NOMO-1 treated with DMSO at 0.1 percent for 48 hours (cell line): ENCODE data around the gene PAX8.
A peak's percentile ranks its signal among the peaks of the same experiment; 100 is the strongest.
"Not testable (repeated sequence)": the region's sequence is repeated elsewhere in the genome, so short reads cannot be mapped to it uniquely, and the experiment has no call there.

ENCODE experiments used
- DNase-seq: peaks from one replicate; lab custom pipeline; 2025; ENCODE audit not compliant: unreplicated experiment; lab: John Stamatoyannopoulos, UW

Gene PAX8

DNA sequence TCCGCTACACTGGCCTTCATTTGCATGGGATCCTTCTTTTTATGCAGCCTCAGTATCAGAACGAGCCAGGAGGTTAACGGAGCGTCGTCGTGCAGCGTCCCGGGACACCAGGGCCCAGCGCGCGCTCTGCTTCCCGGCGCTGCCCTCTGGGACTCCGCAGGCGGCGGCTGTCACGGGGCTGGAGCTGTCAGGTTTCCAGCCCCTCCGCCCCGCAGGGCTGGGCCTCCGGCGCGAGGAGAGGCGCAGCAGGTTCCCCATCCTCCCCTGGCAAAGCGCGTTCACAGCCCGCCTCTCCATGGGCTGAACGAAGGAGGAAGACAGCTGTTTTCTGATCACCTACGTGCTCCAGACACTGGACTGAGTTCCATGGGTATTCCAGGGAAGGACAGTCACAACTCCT lies 12.5 kb upstream of the PAX8 start:
- DNase-seq = no peak

- not testable (repeated sequence) for DNase-seq
Measured at GRCh38 chr2:113288674-113289149, 10.0 kb upstream of the PAX8 start.

DNA sequence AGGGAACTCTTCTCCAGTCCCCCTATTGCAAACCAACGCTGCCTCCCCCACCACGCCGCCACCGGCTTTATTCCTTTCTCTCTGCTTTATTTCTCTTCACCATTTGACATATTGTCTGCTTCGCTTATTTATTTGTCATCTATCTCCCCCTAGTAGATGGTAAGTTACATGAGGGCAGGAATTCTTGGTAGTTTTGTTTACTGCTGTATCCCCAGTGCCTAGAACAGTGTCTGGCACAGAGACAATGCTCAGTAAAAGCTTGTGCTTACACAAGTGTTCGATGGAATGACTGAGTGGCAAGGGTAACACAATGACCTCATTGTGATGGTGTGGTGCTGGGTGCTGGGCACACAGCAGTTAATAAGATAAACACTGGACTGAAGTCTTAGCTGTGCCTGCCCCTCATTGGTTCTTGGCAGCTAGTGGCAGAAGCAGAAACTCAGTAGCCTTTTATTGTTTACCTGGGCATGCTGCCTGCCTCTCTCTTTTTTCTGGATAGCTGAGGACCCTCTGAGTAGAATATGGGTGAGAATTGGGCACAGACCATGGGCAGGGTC lies 9.5 kb upstream of the PAX8 start:
- not testable (repeated sequence) for DNase-seq

GRCh38 chr2:113285816-113286215 lies 7.1 kb upstream of the PAX8 start:
- no peak for DNase-seq

GRCh38 chr2:113284999-113285398 lies 6.3 kb upstream of the PAX8 start:
- DNase-seq = not testable (repeated sequence)

DNA sequence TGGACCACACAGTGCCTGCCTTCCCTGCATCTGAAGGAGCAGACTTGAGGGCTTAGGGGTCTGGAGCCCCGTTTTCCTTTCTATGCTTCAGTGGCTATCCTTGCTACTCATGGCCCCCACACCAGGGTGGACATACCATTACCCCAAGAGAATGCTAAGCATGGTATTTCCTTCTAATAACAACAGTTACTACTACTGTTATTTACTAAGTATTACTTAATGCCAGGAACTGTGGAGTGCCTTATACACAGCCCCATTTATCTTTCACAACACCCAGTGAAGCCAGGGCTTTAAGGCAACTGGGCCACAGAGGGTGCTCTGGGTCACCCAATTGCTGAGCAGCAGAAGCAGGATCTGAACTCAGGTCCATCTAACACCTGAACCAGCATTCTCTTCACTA lies 5.8 kb upstream of the PAX8 start:
- DNase-seq = no peak

- no peak for DNase-seq
Measured at GRCh38 chr2:113283704-113284284, 5.1 kb upstream of the PAX8 start.

- DNase-seq = peak; percentile 79
Measured at GRCh38 chr2:113282747-113283533, 4.2 kb upstream of the PAX8 start.

DNA sequence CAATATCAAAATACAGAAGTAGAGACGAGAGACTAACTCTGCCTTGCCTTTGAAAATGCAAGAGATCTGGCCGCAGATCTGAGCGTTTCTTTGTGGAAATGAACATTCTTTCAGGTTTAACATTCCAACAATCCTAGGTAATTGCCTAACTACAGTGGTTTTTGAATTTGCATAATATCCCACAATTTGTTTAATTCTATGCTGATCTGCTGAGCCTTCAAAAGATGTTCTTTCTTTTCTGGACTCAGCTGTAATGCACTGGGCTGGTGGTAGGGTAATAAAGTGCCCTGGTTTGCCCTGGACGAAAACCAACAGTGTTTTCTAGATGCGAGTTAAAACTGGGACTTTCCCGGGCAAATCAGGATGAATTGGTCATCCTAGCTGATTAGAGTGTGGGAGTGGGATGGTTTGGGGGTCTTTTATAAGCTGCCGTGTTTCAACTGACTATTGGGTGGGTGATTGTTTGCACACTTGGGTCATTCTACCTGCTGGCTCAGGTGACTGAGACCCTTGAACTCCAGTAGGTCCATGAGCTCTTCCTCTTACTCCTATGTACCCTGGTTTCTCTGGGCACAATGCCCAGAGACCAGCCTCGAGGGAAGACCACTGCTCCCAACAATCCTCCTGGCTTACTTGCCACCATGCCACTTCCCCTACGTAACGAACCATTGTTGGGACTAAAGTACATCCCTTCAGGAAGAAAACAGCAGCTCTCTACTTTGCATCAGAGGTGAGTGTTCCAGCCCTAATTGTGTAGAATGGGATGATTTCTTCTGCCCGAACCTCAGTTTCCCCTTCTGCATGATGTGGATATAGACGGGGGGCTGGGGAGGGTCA lies 3.4 kb upstream of the PAX8 start:
- no peak for DNase-seq

- no peak for DNase-seq
Measured at GRCh38 chr2:113278073-113278741, 514 bp downstream of the PAX8 start.

DNA sequence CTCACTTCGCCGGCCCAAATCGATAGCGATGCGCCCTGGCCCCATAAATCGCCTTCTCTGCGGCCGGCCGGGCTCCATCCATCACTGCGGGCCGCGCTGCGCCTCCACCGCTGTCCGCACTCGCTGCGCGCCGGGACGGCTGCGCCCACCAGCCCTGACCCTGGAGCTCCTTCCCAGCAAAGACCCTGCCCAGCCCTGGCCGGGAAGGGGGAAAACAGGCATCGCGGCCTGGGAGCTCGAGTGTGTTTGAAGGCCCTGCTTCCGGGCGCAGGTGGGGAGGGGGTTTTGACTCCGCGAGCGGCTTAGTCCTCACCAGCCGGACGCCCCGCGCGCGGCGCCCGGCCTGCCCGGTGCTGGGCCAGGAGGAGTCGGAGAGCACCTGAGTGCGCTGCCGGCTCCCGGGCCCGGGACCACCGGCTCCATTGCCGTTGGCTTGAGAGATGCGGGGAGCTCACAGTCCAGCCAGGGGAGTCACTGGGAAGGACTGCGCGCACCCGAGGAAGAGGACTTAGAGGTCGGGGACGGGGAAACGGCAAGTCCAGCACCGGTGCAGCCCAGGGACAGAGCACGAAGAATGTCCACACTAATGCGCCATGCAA lies 1.1 kb downstream of the PAX8 start:
- DNase-seq = no peak

DNA sequence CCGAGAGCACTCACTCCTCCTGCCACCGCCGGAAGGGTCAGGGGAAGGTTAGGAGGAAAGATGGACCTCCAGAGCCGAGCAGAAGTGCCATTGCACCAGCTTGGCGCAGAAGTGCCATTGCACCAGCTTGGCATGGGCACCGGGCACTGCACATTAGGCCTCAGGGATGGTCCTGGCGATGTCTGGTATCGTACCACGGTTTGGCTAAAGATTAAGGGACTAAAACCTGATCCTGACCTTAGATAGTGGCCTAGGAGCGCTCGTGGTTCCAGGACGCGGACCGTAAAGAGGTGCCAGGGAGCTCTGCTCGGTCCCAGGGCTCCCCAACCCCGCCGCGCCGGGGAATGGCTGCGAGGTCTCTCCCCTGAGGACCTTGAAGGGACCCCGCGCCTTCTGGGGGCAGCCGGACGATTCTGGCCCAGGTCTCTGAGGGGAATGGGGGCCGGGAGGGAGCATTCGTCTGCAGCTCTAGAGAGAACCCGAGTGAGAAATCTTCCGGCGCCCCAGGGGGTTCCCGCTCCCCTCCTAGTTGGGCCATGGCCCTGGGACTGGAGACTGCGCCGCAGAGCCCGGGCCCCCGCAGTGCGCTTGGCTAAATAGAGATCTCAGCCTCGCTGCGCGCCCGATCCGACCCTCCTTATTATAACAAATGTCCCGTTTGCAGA lies 1.8 kb downstream of the PAX8 start:
- no peak for DNase-seq

DNA sequence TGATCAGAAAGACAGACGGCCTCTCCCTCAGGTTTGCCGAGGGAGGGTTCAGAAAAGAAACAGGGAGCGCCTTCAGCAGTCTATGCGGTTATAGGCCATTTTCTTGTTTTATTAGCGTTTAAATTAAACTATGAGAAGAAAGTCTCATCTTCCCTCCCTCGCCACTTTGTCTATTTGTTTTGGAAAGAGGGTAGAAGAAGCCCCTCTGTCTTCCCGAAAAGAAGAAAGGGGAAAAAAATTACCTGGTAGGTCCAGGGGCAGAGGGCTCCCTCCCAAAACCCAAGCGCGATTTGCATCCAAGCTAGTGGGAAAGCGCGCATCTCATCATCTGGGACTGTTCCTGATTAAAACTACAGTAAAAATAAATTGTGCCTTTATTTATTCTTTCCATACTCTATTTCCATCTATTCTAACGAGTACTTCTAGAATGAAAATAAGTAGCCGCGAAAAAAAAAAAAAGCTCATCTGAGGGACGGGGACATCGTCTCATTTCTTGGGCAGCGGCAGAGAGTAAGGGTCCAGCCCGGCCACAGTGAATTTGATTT lies 2.4 kb downstream of the PAX8 start:
- DNase-seq = no peak

DNA sequence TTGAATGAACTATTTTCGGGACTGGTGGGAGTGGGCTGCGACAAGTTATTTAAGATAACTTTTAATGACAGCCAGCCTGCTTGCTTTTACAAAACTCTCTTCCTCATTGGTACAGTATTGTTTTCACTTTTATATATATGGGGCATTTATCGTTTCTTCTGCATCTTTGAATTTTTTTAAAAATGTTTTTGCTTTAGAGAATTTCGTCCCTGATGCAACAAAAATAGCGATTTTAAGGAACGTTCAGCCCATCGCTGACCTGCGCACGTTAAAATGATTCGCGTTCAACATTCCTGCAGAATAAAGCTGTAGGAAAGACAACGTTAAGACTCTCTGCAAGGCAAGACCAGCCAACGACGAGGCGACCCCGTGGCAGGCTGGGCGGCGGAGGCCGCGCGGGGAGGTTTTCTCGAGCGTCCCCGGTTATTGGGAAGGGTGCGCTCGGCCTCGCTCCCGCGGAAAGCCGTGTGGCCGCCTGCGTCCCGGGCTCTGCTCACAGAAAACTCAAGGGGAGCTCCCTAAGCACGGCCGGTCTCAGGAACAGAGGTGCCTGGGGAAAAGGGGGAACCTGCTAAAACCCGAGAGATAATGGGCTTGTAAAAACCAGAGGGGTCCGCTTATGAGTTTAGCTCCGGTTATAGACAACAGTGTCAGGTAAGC lies 3.0 kb downstream of the PAX8 start:
- no peak for DNase-seq

DNA sequence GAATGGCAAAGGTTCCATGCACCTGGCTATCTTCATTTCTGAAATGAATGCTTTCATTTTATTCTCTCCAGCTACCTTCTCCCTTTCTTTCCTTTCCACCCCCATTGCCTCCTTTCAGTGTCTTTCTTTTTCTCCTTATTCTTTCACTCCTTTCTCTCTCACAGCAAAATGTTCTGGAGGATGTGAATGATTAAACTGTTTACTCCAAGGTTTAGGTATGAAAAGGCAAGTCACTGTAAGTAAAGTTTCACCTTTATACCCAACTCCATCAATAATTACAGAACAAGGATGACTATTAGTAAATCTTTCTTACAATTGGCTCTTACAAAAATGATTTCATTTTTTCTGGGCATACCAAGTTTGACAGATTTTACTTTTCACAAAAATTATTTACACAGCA lies 4.3 kb downstream of the PAX8 start:
- no peak for DNase-seq

DNA sequence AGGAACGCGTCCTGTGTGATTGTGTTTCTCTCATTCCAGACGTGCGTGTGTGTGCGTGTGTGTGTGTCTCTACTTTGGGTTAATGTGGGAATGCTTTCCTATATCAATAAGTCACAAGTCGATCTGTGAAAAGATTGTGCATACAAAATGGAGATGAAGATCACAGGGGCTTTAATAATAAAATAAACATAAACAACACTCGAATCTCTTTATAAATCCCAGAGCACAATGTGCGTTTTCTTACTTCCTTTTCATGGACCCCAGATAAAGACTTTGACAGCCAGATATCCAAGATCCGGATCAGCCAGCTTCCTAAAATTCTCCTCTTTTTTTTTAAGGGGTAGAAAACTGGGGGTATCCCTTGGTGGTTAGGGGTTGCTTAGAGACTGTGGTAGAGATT lies 4.7 kb downstream of the PAX8 start:
- no peak for DNase-seq

DNA sequence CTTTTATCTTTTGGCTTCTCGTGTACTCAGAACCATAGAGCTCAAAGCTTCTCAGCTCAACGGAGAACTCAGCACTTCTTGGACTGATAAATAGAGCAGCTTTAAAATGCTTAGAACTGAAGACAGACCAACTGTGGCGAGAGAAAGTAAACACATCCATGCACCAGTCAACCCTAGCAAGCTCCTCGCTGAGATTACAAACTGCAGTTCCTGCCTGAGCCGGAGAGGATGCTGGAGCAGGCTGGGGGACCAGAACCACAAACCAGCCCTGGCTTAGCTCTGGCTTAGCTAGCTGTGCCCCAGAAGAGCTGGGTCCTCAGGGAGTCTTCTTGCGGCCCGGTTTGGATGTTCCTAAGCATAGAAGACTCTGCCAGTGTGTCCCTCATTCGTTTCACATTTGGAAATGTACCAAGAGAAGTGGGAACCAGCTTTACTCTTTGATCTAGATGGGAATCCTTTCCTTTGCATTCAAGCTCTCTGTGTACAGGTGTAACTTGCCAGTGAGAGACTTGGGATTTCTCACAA lies 5.6 kb downstream of the PAX8 start:
- DNase-seq = peak; percentile 32

DNA sequence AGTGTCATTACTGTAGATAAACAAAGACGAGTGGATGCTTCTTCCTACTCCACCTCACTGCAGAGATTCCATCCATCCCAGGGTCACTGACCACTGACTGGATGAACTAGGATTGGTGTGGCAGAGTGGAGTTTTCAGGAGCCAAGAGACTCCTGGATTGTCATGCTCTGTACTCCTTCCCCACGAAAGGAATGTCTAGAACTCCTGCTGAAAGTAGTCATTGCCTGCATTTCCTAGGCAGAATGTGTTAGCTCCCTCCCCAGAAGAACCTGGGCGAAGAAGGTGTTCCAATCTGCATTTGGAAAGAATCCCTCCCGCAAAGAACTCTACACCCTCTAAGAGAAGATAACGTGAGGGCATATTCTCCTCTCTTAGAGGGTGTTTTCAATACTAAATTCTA lies 6.2 kb downstream of the PAX8 start:
- DNase-seq = no peak
